HFFc6 (cell line): ENCODE measurements around the gene NAT14. TPM values are rescaled to one million over a fixed set of nuclear protein-coding genes. Genes with fewer than 3 reads are reported as not detected.
"Not testable (repeated sequence)": the region's sequence is repeated elsewhere in the genome, so short reads cannot be mapped to it uniquely, and the experiment has no call there.

Experiments used
- DNase-seq: peaks from one replicate; pipeline ENCODE4 v3.0.0-alpha.2; 2018
- H3K27ac Mint-ChIP-seq: 2 replicates; pipeline ENCODE4 v1.8.0; 2020; ENCODE audit warnings: mild to moderate bottlenecking, mixed read lengths
- H3K27me3 Mint-ChIP-seq: 2 replicates; pipeline ENCODE4 v1.8.0; 2021; ENCODE audit warnings: mild to moderate bottlenecking, moderate library complexity, mixed read lengths; ENCODE audit not compliant: insufficient read depth
- H3K36me3 Mint-ChIP-seq: 2 replicates; pipeline ENCODE4 v1.8.0; 2021; ENCODE audit warnings: low read depth, mixed read lengths
- H3K4me1 Mint-ChIP-seq: 2 replicates; pipeline ENCODE4 v1.8.0; 2020; ENCODE audit warnings: low read depth, mixed read lengths
- H3K4me3 Mint-ChIP-seq: 2 replicates; pipeline ENCODE4 v1.8.0; 2020; ENCODE audit warnings: mild to moderate bottlenecking, moderate library complexity, mixed read lengths
- H3K9me3 Mint-ChIP-seq: 2 replicates; pipeline ENCODE4 v1.8.0; 2020; ENCODE audit warnings: mild to moderate bottlenecking, mixed read lengths
- total RNA-seq, 6 experiments: library from RNA; stranded (reverse); fragmentation: NEBNext Ultra II Directional; extraction: Animal tissue kit (Norgen Biotek cat#: 25700); gene quantifications; 2 replicates in 1 of 6; 3 replicates in 5 of 6; pipeline ENCODE4 v1.2.3, GENCODE V29; 2021
- TF ChIP-seq, protein P1 (sequence below): fragments of 200-600 bp; sonication (generic); IDR thresholded peaks from 2 replicates; pipeline ENCODE4 v1.5.0; 2021; ENCODE audit warnings: antibody characterized with exemption, mild to moderate bottlenecking

NAT14 gene
- total RNA-seq, 6 experiments from 2014 or later = 53.3 to 72.0 (median 61.3) TPM

DNA sequence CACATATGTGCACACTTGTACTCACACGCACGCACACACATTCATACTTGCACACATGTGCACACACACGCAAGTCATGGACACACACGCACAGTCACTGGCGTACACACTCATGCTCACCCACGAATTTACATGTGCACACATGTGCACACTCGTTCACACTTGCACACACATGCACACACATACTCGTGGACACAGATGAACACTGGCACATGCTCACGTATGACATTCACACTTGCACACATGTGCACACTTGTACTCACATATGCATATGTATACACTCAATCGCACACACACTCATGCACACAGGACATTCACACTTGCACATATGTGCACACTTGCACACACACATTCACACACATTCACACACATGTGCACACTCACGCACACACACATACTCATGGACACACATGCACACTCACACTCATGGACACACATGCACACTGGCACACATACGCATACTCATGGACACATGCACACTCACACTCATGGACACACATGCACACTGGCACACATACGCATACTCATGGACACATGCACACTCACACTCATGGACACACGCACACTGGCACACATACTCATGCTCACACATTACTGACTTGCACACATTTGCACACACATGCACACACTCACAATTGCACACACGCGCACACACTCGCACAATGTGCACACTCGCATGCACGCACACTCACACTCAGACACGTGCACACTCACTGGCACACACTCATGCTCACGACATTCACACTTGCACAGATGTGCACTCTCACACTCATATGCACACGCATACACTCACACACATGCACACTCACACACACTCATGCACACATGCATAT, 42.4 kb downstream of the NAT14 start:
- no peak overlapping the region for H3K4me3 Mint-ChIP-seq
- peaks cover 6% of the 10 kb centered on the region for H3K27me3 Mint-ChIP-seq
- peaks cover 5% of the 10 kb centered on the region; the same call in 1 of the 2 replicates for H3K4me1 Mint-ChIP-seq
- no peak for DNase-seq
- H3K36me3 Mint-ChIP-seq = no peaks in the 10 kb centered on the region
- no peak overlapping the region for H3K27ac Mint-ChIP-seq
- TF ChIP-seq, protein P1, sequence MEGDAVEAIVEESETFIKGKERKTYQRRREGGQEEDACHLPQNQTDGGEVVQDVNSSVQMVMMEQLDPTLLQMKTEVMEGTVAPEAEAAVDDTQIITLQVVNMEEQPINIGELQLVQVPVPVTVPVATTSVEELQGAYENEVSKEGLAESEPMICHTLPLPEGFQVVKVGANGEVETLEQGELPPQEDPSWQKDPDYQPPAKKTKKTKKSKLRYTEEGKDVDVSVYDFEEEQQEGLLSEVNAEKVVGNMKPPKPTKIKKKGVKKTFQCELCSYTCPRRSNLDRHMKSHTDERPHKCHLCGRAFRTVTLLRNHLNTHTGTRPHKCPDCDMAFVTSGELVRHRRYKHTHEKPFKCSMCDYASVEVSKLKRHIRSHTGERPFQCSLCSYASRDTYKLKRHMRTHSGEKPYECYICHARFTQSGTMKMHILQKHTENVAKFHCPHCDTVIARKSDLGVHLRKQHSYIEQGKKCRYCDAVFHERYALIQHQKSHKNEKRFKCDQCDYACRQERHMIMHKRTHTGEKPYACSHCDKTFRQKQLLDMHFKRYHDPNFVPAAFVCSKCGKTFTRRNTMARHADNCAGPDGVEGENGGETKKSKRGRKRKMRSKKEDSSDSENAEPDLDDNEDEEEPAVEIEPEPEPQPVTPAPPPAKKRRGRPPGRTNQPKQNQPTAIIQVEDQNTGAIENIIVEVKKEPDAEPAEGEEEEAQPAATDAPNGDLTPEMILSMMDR = no peak
- H3K9me3 Mint-ChIP-seq = no peaks in the 10 kb centered on the region

DNA sequence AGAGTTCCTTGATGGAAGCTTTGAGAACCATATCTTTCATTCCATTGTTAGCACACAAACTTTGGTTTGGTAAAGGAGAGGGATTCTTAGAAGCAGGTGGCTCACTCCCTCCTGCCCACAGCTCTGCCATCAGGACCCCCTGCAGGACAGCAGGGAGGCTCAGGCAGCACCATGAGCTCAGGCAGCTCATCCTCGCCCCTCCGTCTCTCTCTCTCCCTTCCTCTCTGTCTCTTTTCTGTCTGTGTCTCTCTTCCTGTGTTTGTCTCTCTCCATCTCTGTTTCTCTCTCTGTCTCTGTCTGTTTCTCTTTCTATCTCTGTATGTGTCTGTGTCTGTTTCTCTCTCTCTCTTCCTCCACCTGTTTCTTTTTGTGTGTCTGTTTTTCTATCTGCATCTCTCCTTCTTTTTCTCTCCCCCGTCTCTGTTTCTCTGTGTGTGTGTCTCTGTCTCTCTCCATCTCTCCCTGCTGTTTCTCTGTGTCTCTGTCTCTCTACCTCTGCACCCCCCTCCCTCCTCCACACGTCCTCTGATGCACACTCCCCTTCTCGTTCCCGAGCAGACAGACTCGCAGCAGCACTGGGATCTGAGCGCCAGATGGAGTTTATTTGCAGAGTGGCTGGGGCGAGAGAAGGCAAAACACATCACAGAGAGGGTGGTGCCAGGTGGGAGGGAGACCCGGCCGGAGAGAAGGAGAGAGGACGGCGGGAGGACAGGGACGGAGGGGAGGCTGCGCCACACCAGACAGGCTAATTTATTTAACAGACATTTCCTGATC, 43.2 kb downstream of the NAT14 start:
- H3K36me3 Mint-ChIP-seq = no peaks in the 10 kb centered on the region
- no peaks in the 10 kb centered on the region for H3K9me3 Mint-ChIP-seq
- peaks cover 6% of the 10 kb centered on the region for H3K27me3 Mint-ChIP-seq
- peaks cover 5% of the 10 kb centered on the region; the same call in 1 of the 2 replicates for H3K4me1 Mint-ChIP-seq
- TF ChIP-seq, protein P1 = no peak
- H3K4me3 Mint-ChIP-seq = no peak overlapping the region
- DNase-seq = no peak
- no peak overlapping the region for H3K27ac Mint-ChIP-seq

DNA sequence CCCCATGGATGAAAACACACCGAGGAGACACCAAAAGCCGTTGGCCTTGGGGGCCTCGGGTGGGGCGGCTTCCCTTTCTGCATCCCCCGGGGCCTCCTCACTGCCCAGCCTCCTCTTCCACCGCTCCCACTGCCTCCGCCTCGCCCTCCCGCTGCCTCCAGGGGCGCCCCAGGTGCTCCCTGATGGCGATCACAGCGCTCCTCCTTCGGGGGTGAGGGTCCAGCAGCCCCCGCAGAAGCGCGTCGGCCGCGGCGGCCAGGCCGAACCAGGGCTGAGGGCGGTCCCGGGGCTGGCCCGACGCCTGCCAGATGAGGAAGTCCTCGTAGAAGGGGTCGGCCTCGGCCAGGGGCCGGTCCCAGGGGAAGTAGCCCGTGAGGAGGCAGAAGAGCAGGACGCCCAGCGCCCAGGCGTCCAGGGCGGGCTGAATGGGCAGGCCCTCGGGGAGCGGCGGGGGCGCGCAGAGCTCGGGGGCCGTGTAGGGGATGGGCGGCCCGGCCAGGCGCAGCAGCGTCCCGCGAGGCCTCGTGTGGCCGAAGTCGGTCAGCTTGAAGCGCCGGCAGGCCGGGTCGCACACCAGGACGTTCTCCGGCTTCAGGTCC, 44.7 kb downstream of the NAT14 start:
- Mint-ChIP-seq H3K4me3 (no peak overlapping the region), H3K27me3 (peaks cover 6% of the 10 kb centered on the region), H3K4me1 (peaks cover under 1% of the 10 kb centered on the region; the same call in 1 of the 2 replicates), H3K36me3 (no peaks in the 10 kb centered on the region), H3K27ac (no peak overlapping the region), H3K9me3 (no peaks in the 10 kb centered on the region)
- TF ChIP-seq, protein P1 = no peak
- DNase-seq = no peak

DNA sequence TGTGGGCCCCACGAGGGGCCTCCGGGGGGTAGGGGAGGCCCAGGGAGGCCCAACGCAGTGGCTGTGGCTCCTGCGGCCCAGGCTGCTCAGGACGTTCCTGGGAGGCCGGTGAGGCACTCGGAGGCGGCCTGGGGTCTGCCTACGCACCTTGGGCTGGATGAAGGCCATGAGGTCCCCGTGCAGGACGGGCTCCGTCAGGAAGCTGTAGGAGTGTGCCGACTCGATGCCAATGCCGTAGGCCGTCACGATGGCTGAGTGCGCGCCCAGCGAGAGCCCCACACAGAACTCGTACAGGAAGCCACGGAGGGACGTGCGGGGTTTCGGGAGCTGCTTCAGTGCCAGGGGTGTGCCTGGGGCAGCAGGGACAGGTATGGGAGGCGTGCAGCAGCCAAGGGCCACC, 46.0 kb downstream of the NAT14 start:
- TF ChIP-seq, protein P1 = no peak
- H3K4me3 Mint-ChIP-seq = no peak overlapping the region
- no peak for DNase-seq
- peaks cover 1% of the 10 kb centered on the region for H3K27me3 Mint-ChIP-seq
- H3K4me1 Mint-ChIP-seq = no peaks in the 10 kb centered on the region
- no peak overlapping the region for H3K27ac Mint-ChIP-seq
- H3K36me3 Mint-ChIP-seq = no peaks in the 10 kb centered on the region
- H3K9me3 Mint-ChIP-seq = no peaks in the 10 kb centered on the region

DNA sequence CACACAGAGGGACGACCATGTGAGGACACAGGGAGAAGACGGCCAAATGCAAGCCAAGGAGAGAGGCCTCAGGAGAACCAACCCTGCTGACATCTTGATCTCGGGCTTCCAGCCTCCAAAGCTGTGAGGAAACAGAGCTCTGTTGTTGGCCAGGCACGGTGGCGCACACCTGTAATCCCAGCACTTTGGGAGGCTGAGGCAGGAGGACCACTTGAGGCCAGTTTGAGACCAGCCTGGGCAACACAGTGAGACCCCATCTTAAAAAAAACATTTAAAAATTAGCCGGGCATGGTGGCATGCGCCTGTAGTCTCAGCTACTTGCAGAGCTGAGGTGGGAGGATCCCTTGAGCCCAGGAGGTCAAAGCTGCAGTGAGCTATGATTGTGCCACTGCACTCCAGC, 49.3 kb downstream of the NAT14 start:
- not testable (repeated sequence) for H3K27ac Mint-ChIP-seq, H3K4me1 Mint-ChIP-seq, H3K36me3 Mint-ChIP-seq, H3K27me3 Mint-ChIP-seq, H3K4me3 Mint-ChIP-seq, DNase-seq, H3K9me3 Mint-ChIP-seq
